ENCODE measurements around the gene INPP5F.

Gene INPP5F

DNA sequence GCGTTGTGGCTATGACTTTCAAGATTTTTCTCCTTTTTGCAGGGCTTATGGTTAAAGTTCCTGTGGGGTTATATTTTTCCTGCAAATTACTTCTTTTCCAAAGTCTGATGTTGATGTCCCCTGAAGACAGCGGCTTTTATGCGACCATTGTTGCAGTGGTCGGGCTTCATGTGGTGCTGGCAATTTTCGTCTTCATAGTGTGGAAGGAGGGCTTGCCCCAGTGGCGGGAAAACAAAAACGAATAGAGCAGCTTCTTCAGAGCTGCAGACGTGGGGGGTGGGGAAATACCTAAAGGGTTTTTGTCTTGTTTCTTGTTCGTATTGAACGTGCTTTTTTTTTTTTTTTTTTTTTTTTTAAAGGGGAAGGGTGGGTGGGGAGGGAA lies 93.0 kb downstream of the INPP5F start:
- Histone ChIP-seq H3K9me3 (ENCODE audit: control insufficient read depth, low read length) (no peaks in the 10 kb centered on the region), H3K27me3 (ENCODE audit: control insufficient read depth, insufficient read depth, low read length) (no peaks in the 10 kb centered on the region), H3K9ac (ENCODE audit: low read length) (no peak overlapping the region), H3K36me3 (ENCODE audit: control insufficient read depth, insufficient read depth, low read length) (no peaks in the 10 kb centered on the region), H3K4me1 (ENCODE audit: control insufficient read depth, insufficient read depth, low read length) (no peaks in the 10 kb centered on the region), H3K4me3 (ENCODE audit: low read length) (no peak overlapping the region)

DNA sequence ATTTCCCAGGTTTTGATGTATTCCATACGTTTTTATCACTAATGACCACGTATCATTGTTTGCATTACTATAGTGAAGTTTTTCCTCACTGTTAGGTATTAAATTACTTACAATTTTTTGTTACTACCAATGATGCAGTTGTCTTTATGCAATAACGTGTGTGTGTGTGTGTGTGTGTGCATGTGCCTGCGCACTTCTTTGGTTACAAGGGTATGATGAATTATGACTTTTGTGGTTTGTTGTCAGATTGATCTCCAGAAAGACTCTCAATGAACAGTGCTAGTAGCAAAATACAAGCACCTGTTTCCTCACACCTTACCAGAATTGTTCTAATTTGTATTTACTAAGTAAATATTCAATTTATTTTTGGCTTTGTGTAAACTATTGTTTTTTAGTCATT lies 95.3 kb downstream of the INPP5F start:
- Histone ChIP-seq H3K9me3 (ENCODE audit: control insufficient read depth, low read length) (no peaks in the 10 kb centered on the region), H3K36me3 (ENCODE audit: control insufficient read depth, insufficient read depth, low read length) (no peaks in the 10 kb centered on the region), H3K9ac (ENCODE audit: low read length) (no peak overlapping the region), H3K27me3 (ENCODE audit: control insufficient read depth, insufficient read depth, low read length) (no peaks in the 10 kb centered on the region), H3K4me3 (ENCODE audit: low read length) (no peak overlapping the region), H3K4me1 (ENCODE audit: control insufficient read depth, insufficient read depth, low read length) (no peaks in the 10 kb centered on the region)

DNA sequence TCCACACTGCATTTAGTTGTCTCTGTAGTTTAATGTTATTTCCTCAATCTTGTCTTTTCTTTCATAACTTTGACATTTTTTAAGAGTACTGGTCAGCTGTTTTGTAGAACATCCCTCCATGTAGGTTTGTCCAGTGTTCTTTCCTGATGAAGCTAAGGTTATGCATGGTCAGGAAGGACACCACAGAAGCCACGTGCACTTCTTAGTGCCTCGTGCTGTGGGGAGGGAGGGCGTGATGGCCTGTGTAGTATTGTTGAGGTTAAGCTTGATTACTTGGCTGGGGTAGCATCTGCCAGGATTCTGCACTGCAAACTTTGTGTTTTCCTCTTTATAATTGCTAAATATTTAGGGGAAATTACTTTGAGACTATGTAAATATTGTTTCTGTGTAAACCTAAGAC lies 98.4 kb downstream of the INPP5F start:
- H3K4me3 ChIP-seq (ENCODE audit: low read length) = no peak overlapping the region
- no peaks in the 10 kb centered on the region for H3K36me3 ChIP-seq (ENCODE audit: control insufficient read depth, insufficient read depth, low read length)
- H3K27me3 ChIP-seq (ENCODE audit: control insufficient read depth, insufficient read depth, low read length) = no peaks in the 10 kb centered on the region
- no peaks in the 10 kb centered on the region for H3K4me1 ChIP-seq (ENCODE audit: control insufficient read depth, insufficient read depth, low read length)
- H3K9me3 ChIP-seq (ENCODE audit: control insufficient read depth, low read length) = no peaks in the 10 kb centered on the region
- H3K9ac ChIP-seq (ENCODE audit: low read length) = no peak overlapping the region

DNA sequence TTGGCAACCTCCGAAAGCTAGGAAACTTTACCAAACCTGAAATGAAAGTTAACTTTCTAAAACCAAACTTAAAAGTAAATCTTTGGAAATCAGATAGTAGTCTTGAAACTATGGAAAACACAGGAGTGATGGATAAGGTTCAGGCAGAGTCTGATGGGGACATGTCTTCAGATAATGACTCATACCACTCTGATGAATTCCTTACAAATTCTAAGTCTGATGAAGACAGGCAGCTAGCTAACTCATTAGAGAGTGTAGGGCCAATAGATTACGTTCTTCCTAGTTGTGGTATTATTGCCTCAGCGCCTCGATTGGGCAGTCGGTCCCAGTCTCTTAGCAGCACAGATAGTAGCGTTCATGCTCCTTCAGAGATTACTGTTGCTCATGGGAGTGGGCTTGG lies 100.9 kb downstream of the INPP5F start:
- H3K4me1 ChIP-seq (ENCODE audit: control insufficient read depth, insufficient read depth, low read length) = no peaks in the 10 kb centered on the region
- H3K9ac ChIP-seq (ENCODE audit: low read length) = no peak overlapping the region
- no peak overlapping the region for H3K4me3 ChIP-seq (ENCODE audit: low read length)
- no peaks in the 10 kb centered on the region for H3K9me3 ChIP-seq (ENCODE audit: control insufficient read depth, low read length)
- H3K36me3 ChIP-seq (ENCODE audit: control insufficient read depth, insufficient read depth, low read length) = no peaks in the 10 kb centered on the region
- H3K27me3 ChIP-seq (ENCODE audit: control insufficient read depth, insufficient read depth, low read length) = no peaks in the 10 kb centered on the region

DNA sequence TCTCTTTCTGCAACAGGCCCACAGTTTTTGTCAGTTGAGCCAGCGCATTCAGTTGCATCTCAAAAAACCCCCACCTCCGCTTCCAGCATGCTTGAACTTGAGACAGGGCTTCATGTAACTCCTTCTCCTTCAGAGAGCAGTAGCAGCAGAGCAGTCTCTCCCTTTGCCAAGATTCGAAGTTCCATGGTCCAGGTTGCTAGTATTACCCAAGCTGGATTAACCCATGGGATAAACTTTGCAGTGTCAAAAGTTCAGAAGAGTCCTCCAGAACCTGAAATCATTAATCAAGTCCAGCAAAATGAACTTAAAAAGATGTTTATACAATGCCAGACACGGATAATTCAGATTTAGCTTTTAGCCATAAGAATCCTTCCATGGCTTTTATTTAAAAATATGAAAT lies 101.6 kb downstream of the INPP5F start:
- Histone ChIP-seq H3K9me3 (ENCODE audit: control insufficient read depth, low read length) (no peaks in the 10 kb centered on the region), H3K4me1 (ENCODE audit: control insufficient read depth, insufficient read depth, low read length) (no peaks in the 10 kb centered on the region), H3K36me3 (ENCODE audit: control insufficient read depth, insufficient read depth, low read length) (no peaks in the 10 kb centered on the region), H3K4me3 (ENCODE audit: low read length) (no peak overlapping the region), H3K9ac (ENCODE audit: low read length) (no peak overlapping the region), H3K27me3 (ENCODE audit: control insufficient read depth, insufficient read depth, low read length) (no peaks in the 10 kb centered on the region)

DNA sequence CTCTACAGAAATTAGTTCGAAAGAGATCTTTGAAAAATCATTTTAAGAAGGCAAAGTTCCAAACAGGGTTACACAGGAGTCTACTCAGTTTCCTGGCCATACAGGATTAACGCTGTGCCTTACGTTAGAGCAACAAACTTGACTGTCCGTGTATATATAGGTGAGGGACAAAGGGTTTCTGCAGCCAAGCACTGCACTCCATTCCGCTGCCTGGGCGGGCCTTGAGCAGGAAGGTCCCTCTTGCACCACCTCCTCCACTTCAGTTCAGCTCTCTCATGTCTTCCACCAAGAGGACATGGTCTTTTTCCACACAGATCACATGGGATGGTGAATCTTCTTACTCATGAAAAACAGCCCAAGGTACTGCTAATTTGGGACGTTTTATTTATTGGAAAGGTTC lies 103.6 kb downstream of the INPP5F start:
- H3K27me3 ChIP-seq (ENCODE audit: control insufficient read depth, insufficient read depth, low read length) = no peaks in the 10 kb centered on the region
- no peaks in the 10 kb centered on the region for H3K9me3 ChIP-seq (ENCODE audit: control insufficient read depth, low read length)
- H3K4me3 ChIP-seq (ENCODE audit: low read length) = no peak overlapping the region
- no peaks in the 10 kb centered on the region for H3K4me1 ChIP-seq (ENCODE audit: control insufficient read depth, insufficient read depth, low read length)
- H3K9ac ChIP-seq (ENCODE audit: low read length) = no peak overlapping the region
- no peaks in the 10 kb centered on the region for H3K36me3 ChIP-seq (ENCODE audit: control insufficient read depth, insufficient read depth, low read length)

DNA sequence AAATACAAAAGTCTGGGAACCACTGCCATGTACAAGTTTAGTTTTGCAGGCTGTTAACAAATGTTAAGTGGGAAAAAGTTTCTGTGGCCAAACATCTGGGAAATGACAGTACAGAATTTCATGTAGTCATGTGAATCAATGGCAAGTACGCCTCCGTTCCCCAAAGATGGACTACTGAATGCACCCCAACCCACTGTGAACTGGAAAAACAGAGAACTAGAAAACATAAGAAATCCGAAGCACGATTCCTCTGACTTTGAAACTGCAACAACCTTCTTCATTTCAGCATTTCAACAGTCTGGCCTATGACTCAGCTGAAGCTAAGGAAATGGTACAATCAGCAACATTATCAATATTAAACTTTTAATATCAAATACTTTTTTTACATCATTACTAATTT lies 105.0 kb downstream of the INPP5F start:
- H3K4me3 ChIP-seq (ENCODE audit: low read length) = no peak overlapping the region
- H3K9me3 ChIP-seq (ENCODE audit: control insufficient read depth, low read length) = no peaks in the 10 kb centered on the region
- no peaks in the 10 kb centered on the region for H3K36me3 ChIP-seq (ENCODE audit: control insufficient read depth, insufficient read depth, low read length)
- no peaks in the 10 kb centered on the region for H3K4me1 ChIP-seq (ENCODE audit: control insufficient read depth, insufficient read depth, low read length)
- no peak overlapping the region for H3K9ac ChIP-seq (ENCODE audit: low read length)
- H3K27me3 ChIP-seq (ENCODE audit: control insufficient read depth, insufficient read depth, low read length) = no peaks in the 10 kb centered on the region

DNA sequence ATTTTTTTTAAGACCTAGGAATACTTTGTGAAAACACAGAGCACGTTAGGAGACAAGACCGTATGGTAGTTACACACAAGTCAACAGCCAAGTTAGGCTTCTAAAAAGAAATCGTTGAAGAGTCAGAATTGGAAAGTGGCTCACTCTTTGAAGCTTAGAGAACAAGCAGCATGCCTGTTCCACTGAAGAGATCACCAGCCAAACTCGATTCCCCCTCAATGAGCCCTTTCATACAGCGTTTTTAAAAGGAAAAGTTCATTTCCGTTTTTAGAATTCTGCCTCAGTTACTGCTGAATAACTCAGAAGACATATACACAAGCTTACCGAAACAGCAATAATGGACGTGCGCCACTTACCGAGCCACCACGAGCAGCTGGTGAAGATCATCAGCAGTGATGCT lies 105.8 kb downstream of the INPP5F start:
- no peaks in the 10 kb centered on the region for H3K36me3 ChIP-seq (ENCODE audit: control insufficient read depth, insufficient read depth, low read length)
- H3K9ac ChIP-seq (ENCODE audit: low read length) = no peak overlapping the region
- no peaks in the 10 kb centered on the region for H3K9me3 ChIP-seq (ENCODE audit: control insufficient read depth, low read length)

DNA sequence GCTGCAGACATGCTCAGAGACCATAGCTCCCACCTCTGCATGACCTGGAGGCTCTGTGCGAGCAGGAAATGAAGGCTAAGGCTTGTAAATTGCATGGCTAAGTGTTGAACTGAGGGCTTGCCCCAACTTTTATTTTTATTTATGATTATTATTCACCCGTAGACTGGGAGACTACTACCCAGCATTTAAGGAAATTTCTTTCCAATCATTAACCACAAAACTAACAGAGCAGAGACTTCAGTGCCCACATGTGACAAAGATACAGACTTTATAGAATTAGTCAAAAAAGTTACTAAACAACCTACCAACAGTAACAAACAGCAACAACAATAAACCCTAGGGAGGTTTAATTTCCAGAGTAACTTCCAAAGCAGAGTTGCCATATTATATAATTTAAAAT lies 107.1 kb downstream of the INPP5F start:
- H3K4me3 ChIP-seq (ENCODE audit: low read length) = no peak overlapping the region
- no peak overlapping the region for H3K9ac ChIP-seq (ENCODE audit: low read length)
- no peaks in the 10 kb centered on the region for H3K27me3 ChIP-seq (ENCODE audit: control insufficient read depth, insufficient read depth, low read length)
- no peaks in the 10 kb centered on the region for H3K9me3 ChIP-seq (ENCODE audit: control insufficient read depth, low read length)
- H3K36me3 ChIP-seq (ENCODE audit: control insufficient read depth, insufficient read depth, low read length) = peaks cover 4% of the 10 kb centered on the region
- no peaks in the 10 kb centered on the region for H3K4me1 ChIP-seq (ENCODE audit: control insufficient read depth, insufficient read depth, low read length)

More for the DNA sequence above, 105.8 kb downstream of the INPP5F start:
- Histone ChIP-seq H3K27me3 (ENCODE audit: control insufficient read depth, insufficient read depth, low read length) (no peaks in the 10 kb centered on the region), H3K4me1 (ENCODE audit: control insufficient read depth, insufficient read depth, low read length) (no peaks in the 10 kb centered on the region), H3K4me3 (ENCODE audit: low read length) (no peak overlapping the region)

DNA sequence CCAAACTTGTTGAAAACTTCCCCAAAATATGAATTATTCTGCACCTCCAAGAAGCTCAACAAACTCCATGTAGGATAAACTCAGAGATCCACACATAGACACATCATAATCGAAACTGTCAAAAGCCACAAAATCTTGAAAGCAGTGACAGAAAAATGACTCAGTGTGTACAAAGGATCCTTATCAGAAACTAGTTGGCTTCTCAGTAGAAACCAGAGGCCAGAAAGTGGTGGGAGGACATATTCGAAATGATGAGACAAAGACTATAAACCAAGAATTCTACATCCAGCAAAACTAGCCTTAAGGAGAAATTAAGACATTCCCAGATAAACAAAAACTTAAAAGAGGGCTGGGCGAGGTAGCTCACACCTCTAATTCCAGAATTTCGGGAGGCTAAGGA lies 108.3 kb downstream of the INPP5F start:
- Histone ChIP-seq H3K4me1 (ENCODE audit: control insufficient read depth, insufficient read depth, low read length) (no peaks in the 10 kb centered on the region), H3K27me3 (ENCODE audit: control insufficient read depth, insufficient read depth, low read length) (no peaks in the 10 kb centered on the region), H3K9me3 (ENCODE audit: control insufficient read depth, low read length) (no peaks in the 10 kb centered on the region), H3K4me3 (ENCODE audit: low read length) (no peak overlapping the region), H3K36me3 (ENCODE audit: control insufficient read depth, insufficient read depth, low read length) (peaks cover 4% of the 10 kb centered on the region), H3K9ac (ENCODE audit: low read length) (no peak overlapping the region)

DNA sequence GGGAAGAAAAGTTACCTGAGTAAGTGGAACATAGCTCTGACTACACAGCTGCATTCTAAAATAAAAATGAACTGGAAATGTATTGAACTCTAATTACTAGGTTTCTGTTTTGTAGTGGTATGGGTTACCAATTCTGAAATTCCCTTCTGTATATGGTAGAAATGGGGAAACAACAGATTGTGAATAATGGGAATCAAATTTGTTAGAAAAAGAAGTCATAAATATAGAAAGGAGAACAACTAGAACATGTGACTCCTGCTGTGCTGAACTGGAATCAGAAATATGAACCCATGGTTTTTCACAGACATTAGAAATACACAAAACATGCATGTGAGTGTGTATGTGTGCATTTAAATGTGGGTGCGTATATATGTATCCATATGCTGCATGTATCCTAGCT lies 119.8 kb downstream of the INPP5F start:
- H3K27me3 ChIP-seq (ENCODE audit: control insufficient read depth, insufficient read depth, low read length) = no peaks in the 10 kb centered on the region
- no peak overlapping the region for H3K9ac ChIP-seq (ENCODE audit: low read length)
- H3K4me1 ChIP-seq (ENCODE audit: control insufficient read depth, insufficient read depth, low read length) = no peaks in the 10 kb centered on the region
- H3K4me3 ChIP-seq (ENCODE audit: low read length) = no peak overlapping the region
- peaks cover 5% of the 10 kb centered on the region for H3K36me3 ChIP-seq (ENCODE audit: control insufficient read depth, insufficient read depth, low read length)
- no peaks in the 10 kb centered on the region for H3K9me3 ChIP-seq (ENCODE audit: control insufficient read depth, low read length)

DNA sequence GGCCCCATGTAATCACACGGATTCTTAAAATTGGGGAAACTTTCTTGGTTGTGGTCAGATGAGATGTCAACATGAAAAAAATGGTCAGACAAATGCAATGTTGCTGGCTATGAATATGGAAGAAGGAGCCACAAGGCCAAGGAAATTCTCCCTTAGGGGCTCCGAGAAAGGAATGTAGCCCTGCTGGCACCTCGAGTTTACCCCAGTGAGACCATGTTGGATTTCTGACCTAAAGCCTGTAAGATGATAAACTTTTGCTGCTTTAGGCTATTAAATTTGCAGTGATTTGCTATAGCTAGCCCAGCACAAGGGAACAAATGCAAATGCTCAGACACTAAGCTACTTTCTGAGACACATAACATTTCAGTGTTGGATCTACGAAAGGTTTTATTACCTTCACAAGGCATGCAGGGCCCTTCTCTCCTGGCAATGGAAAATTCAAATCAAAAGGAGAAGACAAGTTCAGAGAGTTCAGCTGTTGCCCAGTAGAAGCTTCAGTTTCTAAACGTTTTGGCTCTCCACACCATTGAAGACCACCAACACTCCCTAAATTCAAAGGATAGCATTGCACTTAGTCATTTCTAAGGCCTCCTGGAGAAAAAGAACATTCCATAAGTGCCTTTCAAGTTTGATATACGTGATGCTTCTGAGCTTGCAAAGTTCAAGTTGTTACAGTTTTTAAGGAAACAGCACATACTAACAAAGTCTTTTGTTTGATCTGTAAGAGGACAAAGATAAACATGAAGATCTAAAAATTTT lies 123.4 kb downstream of the INPP5F start:
- no peaks in the 10 kb centered on the region for H3K9me3 ChIP-seq (ENCODE audit: control insufficient read depth, low read length)
- no peak overlapping the region for H3K4me3 ChIP-seq (ENCODE audit: low read length)
- H3K27me3 ChIP-seq (ENCODE audit: control insufficient read depth, insufficient read depth, low read length) = no peaks in the 10 kb centered on the region
- peaks cover 7% of the 10 kb centered on the region for H3K36me3 ChIP-seq (ENCODE audit: control insufficient read depth, insufficient read depth, low read length)
- no peak overlapping the region for H3K9ac ChIP-seq (ENCODE audit: low read length)
- H3K4me1 ChIP-seq (ENCODE audit: control insufficient read depth, insufficient read depth, low read length) = no peaks in the 10 kb centered on the region

DNA sequence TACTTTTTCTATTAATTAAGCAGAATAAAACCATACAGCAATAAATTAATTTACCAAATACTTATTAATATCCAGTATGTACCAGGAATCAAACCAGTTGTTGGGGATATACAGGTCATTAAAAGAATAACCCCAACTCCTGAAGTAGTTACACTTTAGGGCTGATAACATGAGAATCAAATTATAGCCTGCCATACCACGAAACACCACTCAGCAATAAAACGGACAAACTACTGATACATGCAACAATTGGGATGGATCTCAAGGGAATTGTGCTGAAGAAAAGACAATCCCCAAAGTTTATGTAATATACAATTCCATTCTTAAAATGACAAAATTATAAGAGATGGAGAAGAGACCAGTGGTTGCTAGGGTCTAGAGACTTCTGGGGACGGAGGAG lies 124.1 kb downstream of the INPP5F start:
- Histone ChIP-seq H3K9ac (ENCODE audit: low read length) (no peak overlapping the region), H3K4me1 (ENCODE audit: control insufficient read depth, insufficient read depth, low read length) (no peaks in the 10 kb centered on the region), H3K36me3 (ENCODE audit: control insufficient read depth, insufficient read depth, low read length) (peaks cover 7% of the 10 kb centered on the region), H3K4me3 (ENCODE audit: low read length) (no peak overlapping the region), H3K27me3 (ENCODE audit: control insufficient read depth, insufficient read depth, low read length) (no peaks in the 10 kb centered on the region), H3K9me3 (ENCODE audit: control insufficient read depth, low read length) (no peaks in the 10 kb centered on the region)
